ENCODE results near the gene ACTN1. TPM values are rescaled to one million over a fixed set of nuclear protein-coding genes. Genes with fewer than 3 reads are reported as not detected.

ACTN1 gene
- total RNA-seq, 4 donors from 2014 or later: 31.9 to 111 (median 76.1) TPM

DNA sequence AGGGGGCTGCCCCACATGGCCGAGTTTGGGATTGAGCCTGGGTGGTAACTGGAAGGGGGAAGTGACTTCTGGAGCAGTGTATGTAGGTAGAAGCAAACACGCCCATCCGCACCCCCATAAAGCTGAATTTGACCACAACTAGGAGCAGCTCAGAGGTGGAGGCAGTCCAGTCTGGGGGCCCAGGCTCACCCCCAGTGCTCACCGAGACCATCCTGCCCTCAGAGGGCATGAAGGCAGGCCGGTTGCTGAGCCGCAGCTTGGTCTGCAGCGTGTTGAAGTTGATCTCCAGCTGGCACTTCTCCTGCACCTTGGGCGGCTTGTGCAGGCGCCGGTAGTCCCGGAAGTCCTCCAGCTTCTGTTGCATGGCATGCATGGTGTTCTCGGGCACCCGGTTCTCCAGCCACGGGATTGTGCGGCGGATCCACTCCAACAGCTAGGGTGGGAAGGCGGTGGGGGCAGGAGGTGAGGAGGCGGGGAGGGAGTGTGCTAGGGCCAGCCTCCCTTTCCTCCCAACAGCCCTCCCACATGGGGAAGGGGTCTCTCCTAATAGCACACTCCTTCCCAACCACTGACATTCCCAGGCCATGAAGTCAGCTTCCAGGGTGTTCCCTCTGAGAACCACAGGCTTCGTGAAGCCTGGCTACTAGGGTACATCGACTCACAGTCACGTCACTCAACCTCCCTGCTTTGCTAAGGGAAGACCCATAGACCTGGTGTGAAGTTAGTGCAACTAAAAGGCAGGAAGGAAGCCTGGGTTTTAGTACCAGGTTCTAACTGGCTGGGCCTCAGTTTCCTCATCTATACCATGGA lies 87.0 kb downstream of the ACTN1 start:
- no peak overlapping the region for H3K4me3 ChIP-seq (ENCODE audit: low read depth, poor library complexity, severe bottlenecking)
- intact Hi-C loops (cut with DNase I; ENCODE audit: low total_unique reads): no loop called here
- WGBS, 2 donors: 90% methylated on average over 21 of the region's 21 CpGs
- TF ChIP-seq, protein P1, sequence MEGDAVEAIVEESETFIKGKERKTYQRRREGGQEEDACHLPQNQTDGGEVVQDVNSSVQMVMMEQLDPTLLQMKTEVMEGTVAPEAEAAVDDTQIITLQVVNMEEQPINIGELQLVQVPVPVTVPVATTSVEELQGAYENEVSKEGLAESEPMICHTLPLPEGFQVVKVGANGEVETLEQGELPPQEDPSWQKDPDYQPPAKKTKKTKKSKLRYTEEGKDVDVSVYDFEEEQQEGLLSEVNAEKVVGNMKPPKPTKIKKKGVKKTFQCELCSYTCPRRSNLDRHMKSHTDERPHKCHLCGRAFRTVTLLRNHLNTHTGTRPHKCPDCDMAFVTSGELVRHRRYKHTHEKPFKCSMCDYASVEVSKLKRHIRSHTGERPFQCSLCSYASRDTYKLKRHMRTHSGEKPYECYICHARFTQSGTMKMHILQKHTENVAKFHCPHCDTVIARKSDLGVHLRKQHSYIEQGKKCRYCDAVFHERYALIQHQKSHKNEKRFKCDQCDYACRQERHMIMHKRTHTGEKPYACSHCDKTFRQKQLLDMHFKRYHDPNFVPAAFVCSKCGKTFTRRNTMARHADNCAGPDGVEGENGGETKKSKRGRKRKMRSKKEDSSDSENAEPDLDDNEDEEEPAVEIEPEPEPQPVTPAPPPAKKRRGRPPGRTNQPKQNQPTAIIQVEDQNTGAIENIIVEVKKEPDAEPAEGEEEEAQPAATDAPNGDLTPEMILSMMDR (IDR thresholded peaks at IDR 0.05): no peak
- no peak for TF ChIP-seq POLR2A (IDR thresholded peaks at IDR 0.05)
- no peak for DNase-seq (ENCODE audit: low spot score in 2 of 2)

DNA sequence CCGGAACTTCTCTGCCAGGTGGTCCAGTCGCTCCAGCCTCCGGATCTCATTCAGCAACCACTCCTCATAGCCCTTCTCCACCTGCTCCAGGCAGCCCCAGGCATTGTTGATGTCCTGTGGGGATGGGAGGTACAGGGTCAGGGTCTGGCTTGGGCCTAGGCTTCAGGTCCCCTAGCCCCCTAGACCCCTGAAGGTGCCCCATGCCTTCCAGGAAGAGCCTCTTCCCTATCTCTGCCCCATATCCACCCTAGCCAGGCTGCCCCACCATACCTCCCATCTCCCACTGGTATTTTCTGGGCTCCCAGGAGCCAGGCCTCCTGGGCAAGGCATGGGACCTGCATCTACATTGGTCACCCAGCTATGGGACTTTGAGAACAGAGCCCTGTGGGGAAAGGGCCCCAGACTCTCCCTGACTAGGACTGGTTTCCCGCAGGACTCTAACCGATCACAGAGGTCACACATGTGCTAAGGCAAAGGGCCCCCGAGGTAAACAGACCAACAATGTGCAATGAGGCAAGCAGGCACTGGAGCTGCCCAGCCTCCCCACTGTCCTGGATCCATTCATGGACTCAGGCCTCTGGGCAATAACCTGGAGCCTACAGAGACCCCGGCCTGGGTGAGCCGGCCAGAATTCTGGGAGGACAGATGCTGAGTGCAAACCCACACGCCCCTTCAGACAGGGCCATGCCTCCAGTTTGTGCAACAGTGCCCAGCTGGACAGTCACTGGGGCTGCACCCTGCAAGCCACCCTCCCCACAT lies 88.8 kb downstream of the ACTN1 start:
- TF ChIP-seq, protein P1 (IDR thresholded peaks at IDR 0.05): no peak
- no peak for TF ChIP-seq POLR2A (IDR thresholded peaks at IDR 0.05)
- DNase-seq (ENCODE audit: low spot score in 2 of 2): no peak
- intact Hi-C loops (cut with DNase I; ENCODE audit: low total_unique reads): no loop called here
- WGBS, 2 donors: 86 to 90% methylated on average over 6 to 9 of the region's 9 CpGs
- H3K4me3 ChIP-seq (ENCODE audit: low read depth, poor library complexity, severe bottlenecking): no peak overlapping the region

DNA sequence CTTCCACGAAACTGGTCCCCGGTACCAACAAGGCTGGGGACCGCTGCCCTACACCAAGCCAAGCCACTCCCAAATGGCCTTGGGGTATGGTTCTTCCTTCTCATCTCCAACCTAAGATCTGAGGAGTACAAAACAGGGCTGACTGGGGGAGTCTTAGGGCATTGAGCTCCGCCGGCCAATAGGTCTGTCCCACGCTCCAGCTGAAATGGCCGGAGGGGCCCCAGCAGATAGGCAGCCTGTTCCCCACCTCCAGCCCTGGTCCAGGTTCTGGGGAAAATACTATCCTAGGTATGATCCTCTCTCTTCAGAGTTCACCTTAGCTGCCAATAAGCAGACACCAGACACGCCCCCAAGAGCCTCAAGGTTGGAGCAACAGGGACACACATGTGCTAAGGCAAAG lies 90.2 kb downstream of the ACTN1 start:
- DNase-seq (ENCODE audit: low spot score in 2 of 2): no peak
- H3K4me3 ChIP-seq (ENCODE audit: low read depth, poor library complexity, severe bottlenecking): no peak overlapping the region
- intact Hi-C loops (cut with DNase I; ENCODE audit: low total_unique reads): no loop called here
- TF ChIP-seq, protein P1 (IDR thresholded peaks at IDR 0.05): no peak
- TF ChIP-seq POLR2A (IDR thresholded peaks at IDR 0.05): no peak
- WGBS, 2 donors: 93 to 98% methylated on average over 8 of the region's 8 CpGs

DNA sequence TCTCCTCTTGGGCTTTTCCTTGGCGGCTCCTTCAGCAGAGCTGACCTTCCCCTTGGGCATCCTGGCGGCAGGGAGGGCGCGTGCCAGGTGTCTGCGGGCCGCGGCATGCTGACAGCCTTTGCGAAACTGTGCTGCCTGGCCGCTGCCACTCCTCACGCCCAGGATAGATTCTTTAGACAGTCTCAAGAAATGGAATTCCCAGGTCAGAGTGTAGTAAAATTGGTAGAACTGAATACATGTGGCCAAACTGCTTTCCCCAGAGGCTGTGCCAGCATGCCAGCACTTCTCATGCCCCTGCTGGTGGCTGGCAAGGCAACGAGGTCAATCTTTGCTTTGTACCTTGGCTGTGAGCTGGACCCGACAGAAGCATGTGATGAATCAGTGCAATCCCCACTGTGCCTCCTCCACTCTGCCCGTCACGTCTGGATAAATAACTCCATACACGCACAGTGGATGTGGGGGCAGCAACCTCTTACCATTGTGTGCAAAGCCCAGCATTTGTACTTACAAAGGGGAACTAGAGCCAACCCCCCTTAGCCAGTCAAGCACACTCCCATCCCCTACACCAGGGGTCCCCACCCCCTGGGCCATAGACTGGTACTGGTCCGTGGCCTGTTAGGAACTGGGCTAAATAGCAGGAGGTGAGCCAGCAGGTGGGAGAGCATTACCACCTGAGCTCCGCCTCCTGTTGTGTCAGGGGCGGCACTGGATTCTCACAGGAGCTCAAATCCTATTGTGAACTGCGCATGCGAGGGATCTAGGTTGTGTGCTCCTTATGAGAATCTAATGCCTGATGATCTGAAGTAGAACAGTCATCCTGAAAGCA lies 90.9 kb downstream of the ACTN1 start:
- WGBS, 2 donors: 93% methylated on average over 20 of the region's 20 CpGs
- H3K4me3 ChIP-seq (ENCODE audit: low read depth, poor library complexity, severe bottlenecking): no peak overlapping the region
- TF ChIP-seq, protein P1 (IDR thresholded peaks at IDR 0.05): no peak
- TF ChIP-seq POLR2A (IDR thresholded peaks at IDR 0.05): no peak
- no peak for DNase-seq (ENCODE audit: low spot score in 2 of 2)
- intact Hi-C loops (cut with DNase I; ENCODE audit: low total_unique reads): no loop called here

DNA sequence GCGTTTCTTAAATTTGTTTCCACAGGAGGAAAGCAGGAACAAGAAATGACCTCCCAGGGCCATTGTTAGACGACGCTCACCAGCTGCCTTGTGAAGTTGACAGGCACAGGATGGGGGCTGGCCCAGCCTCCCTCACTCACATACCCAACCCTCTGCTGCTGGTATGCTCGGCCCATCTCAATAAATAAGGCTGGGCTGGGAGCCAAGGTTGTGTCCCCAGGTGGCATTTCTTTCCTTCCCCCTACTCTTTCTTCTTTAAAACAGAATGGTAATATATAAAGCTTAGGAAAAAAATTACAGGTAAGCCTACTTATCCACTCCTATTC lies 93.0 kb downstream of the ACTN1 start:
- intact Hi-C loops (cut with DNase I; ENCODE audit: low total_unique reads): no loop called here
- 71 to 81% methylated on average over 4 of the region's 4 CpGs for WGBS, 2 donors
- no peak for DNase-seq (ENCODE audit: low spot score in 2 of 2)
- no peak for TF ChIP-seq POLR2A (IDR thresholded peaks at IDR 0.05)
- TF ChIP-seq, protein P1 (IDR thresholded peaks at IDR 0.05): no peak
- H3K4me3 ChIP-seq (ENCODE audit: low read depth, poor library complexity, severe bottlenecking): no peak overlapping the region

Measured in lower leg skin (tissue), 4 donors.